ENCODE measurements around the gene ITPKA.

The ITPKA gene

GRCh38 chr15:41490355-41490754 is 3.3 kb upstream of the ITPKA start:
- DNase-seq (ENCODE audit: low spot score) = no peak

- DNase-seq (ENCODE audit: low spot score) = no peak
Observed at GRCh38 chr15:41491889-41492288, 1.8 kb upstream of the ITPKA start.

GRCh38 chr15:41492597-41493204 is 973 bp upstream of the ITPKA start:
- no peak for DNase-seq (ENCODE audit: low spot score)

- DNase-seq (ENCODE audit: low spot score) = no peak
Observed at GRCh38 chr15:41493902-41494189, 172 bp downstream of the ITPKA start.

GRCh38 chr15:41494190-41494921 is 682 bp downstream of the ITPKA start:
- DNase-seq (ENCODE audit: low spot score) = no peak

GRCh38 chr15:41494922-41495735 is 1.5 kb downstream of the ITPKA start:
- DNase-seq (ENCODE audit: low spot score) = no peak

GRCh38 chr15:41495736-41496599 is 2.3 kb downstream of the ITPKA start:
- no peak for DNase-seq (ENCODE audit: low spot score)

- DNase-seq (ENCODE audit: low spot score) = no peak
Observed at GRCh38 chr15:41498657-41499056, 5.0 kb downstream of the ITPKA start.

GRCh38 chr15:41499109-41499851 is 5.6 kb downstream of the ITPKA start:
- DNase-seq (ENCODE audit: low spot score) = no peak

- no peak for DNase-seq (ENCODE audit: low spot score)
Observed at GRCh38 chr15:41501191-41501917, 7.7 kb downstream of the ITPKA start.

GRCh38 chr15:41501931-41502794 is 8.5 kb downstream of the ITPKA start:
- DNase-seq (ENCODE audit: low spot score) = no peak

- DNase-seq (ENCODE audit: low spot score) = no peak
Observed at GRCh38 chr15:41502795-41503668, 9.4 kb downstream of the ITPKA start.

- no peak for DNase-seq (ENCODE audit: low spot score)
Observed at GRCh38 chr15:41503669-41504010, 10.0 kb downstream of the ITPKA start.

GRCh38 chr15:41504751-41505492 is 11.2 kb downstream of the ITPKA start:
- DNase-seq (ENCODE audit: low spot score) = no peak

- DNase-seq (ENCODE audit: low spot score) = no peak
Observed at GRCh38 chr15:41505776-41506175, 12.1 kb downstream of the ITPKA start.

GRCh38 chr15:41506796-41507341 is 13.2 kb downstream of the ITPKA start:
- DNase-seq (ENCODE audit: low spot score) = no peak

- DNase-seq (ENCODE audit: low spot score) = no peak
Observed at GRCh38 chr15:41507820-41508290, 14.2 kb downstream of the ITPKA start.

GRCh38 chr15:41510728-41511127 is 17.1 kb downstream of the ITPKA start:
- DNase-seq (ENCODE audit: low spot score) = no peak
